Stimulated activated CD8-positive, alpha-beta memory T cell treated with anti-CD3 and anti-CD28 coated beads, Interleukin-15, amount 100 ng/mL, for 48 hours (primary cell): ENCODE data around the gene FRZB.
"Not testable (repeated sequence)": the region's sequence is repeated elsewhere in the genome, so short reads cannot be mapped to it uniquely, and the experiment has no call there.

Source experiments
- DNase-seq, 2 donors: peaks; one replicate each; pipeline ENCODE4 v3.0.0-alpha.2; 2020; ENCODE audit warnings: low read depth in 2 of 2

Gene FRZB

DNA sequence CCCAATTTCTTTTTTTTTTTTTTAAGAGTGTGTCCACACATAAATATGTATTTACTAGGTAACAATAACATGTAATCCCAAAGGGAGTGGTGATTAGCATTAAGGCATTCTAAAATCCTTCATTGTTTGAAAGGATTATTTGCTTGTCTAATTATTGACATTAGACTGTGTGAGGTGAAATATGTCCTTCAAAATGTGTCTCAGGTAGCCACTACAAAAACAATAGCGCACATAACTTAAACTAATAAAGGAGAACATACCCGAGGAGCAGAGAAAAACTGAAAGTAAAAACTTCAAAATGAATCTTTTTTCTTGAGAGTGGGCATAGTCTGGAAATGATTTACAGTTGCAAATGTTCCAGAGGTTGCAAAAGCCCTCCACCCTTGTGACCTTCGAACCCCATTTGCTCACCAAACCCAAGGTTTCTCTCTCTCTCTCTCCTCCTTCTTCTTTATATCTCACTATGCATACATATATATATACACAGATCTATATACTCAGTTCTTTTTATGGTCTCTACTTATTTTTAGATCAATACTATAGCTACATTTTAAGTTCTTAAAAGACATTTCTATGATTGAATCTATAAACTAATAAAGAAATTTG, 24.4 kb upstream of the FRZB start:
- no peak for DNase-seq

DNA sequence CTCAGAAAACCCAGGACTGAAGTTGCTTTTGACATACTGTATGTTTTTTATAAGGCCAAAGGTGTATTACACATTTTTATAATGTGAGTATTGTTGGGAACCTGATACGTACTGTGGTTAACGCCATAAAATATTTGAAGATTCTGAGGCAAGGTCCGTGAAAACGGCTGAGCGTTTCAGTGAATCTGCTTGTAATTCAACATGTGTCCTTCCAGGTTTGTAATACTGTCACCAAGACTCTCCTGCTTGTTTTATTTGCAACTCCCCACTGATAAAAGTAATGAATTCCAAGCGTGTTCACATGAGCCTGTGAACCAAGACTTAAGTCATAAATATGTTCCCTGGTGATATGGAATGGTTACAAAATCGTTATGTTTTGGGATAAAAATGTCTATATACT, 23.9 kb upstream of the FRZB start:
- no peak for DNase-seq

DNA sequence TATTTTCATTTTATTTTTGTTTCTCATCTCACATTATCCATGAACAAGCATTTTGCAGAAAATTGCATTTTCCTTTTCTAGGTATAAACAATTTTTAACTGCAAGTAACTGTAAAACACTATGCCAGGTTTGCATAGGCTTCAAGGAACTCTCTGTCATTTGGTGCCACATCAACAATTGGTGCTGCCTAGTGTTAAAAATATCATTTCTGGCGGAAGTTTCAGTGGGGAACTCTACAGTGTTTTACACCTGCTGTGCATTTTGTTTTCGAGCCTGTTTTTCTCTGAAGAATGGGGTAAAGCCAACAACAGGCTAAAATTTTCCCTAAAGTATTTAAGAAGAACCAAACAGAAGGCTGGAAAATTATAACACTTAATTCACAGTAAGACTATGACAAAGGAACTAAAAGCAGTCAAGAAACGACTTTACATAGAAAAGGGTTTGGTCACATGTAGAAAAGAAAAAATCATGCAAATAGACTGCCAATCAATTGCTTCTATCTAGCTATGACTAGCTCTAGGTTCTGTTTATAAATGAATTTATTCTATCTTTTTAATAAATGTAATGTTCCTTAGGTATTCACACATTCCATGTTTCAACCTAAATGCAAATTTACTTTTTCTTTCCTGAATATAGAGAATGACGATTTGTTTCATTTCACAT, 21.4 kb upstream of the FRZB start:
- no peak for DNase-seq

DNA sequence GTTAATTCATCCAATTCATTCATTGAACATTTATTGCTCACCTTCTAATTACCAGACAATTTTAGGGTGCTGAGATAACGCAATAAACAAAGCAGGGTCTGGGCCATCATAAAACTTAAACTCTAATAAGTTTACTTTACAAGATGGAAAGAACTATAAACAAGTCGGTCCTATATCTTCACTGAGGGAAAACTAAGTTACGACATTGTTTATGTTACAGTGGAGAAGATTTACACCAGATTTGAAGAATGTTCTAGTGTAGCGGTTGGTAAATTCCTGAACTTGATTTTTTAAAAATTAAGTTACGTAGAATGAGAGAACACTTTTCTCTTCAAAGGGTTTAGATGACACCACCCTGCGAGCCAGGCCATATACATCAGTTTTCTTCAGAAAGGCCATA, 20.7 kb upstream of the FRZB start:
- no peak for DNase-seq

DNA sequence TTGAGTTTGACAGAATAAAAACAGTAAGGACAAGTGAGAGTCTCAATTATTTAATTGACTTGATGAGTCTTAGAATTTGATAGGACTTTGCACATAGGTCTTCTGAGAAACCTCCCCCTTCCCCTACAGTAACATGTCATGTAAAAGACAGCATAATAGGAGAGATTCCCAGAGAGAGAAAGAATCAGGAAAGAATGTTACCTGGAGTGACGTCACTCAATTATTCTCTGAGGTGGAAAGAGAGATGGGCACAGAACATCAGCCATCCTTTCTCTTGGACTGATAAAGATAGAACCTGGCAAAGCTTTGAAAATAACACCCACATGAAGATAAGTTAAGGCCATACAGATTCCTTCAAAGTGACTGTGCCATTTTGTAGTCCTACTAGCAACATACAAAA, 19.3 kb upstream of the FRZB start:
- no peak for DNase-seq

DNA sequence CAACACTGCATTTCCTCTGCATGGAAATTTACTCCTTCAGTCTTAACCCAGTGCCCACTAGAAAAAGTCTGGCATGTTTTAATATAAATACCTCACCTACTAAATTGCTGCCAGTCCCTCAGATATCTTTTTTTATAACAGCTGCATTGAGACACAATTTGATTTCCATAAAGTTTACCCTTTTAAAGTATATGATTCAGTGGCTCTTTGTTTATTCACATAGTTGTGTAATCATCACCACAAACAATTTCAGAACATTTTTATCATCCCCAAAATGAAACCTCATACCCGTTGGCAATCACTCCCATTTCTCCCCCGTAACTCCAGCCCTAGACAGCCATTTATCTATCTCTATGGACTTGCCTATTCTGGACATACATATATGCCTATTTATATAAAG, 17.0 kb upstream of the FRZB start:
- no peak for DNase-seq

DNA sequence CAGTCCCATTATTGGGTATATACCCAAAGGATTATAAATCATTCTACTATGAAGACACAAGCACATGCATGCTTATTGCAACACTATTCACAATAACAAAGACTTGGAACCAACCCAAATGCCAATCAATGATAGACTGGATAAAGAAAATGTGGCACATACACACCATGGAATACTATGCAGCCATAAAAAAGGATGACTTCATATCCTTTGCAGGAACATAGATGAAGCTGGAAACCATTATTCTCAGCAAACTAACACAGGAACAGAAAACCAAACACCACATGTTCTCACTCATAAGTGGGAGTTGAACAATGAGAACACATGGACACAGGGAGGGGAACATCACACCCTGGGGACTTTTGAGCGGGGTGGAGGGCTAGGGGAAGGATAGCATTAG, 13.7 kb upstream of the FRZB start:
- not testable (repeated sequence) for DNase-seq

DNA sequence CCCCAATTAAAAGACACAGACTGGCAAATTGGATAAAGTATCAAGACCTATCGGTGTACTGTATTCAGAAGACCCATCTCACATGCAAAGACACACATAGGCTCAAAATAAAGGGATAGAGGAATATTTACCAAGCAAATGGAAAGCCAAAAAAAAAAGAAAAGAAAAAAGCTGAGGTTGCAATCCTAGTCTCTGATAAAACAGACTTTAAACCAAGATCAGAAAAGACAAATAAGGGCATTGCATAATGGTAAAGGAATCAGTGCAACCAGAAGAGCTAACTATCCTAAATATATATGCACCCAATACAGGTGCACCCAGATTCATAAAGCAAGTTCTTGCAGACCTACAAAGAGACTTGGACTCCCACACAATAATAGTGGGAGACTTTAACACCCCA, 10.2 kb upstream of the FRZB start:
- not testable (repeated sequence) for DNase-seq

DNA sequence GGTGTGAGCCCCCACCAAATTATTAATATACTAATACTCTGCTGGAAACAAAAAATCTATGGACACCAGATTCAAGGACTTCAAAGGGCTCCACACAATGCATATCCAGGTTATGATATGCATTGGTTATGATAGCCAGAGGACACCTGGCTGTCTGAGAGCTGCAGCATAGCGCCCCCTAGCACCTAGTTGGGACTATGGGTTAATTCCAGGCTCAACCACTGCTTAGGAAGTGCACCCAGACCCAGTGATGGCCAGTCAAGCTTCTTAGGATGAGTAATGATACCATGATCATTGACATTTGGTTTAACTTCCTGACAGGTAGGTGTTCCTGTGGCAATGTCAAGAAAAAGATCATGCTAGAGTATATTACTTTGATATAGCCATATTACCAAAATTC, 3.8 kb upstream of the FRZB start:
- DNase-seq, result no peak

DNA sequence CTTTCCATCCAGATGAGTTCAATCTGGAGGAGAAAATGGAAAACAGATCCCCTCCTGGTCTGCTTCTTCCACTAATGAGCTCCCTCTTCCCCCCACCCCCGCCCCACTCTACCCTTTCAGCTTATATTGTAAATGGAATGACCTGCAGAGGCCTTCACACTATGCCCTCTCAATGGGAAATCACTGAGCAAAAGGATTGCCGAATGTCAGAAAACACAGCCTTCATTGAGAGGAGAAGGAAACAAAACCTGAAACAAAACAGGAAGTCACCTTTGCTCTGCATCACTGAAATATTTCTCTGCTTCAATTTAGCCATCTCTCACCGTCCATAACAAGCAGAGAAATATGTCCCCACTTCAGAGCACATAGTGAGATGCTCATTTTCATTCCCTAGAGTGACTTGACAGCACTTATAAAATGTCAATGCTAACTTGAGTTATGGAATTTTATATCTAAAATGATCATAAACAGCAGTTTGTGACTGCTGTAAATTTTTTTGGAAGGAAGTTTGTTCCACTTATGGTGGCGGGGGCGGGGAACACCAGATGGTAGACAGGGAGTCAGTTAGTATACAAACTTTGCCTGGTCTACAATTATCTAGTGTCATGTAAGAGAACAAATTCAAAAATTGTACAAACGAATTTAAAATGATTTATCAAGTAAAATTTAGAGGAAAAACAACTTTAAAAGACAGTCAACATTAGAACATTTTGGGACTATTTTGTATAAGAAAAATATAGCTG, 1.8 kb upstream of the FRZB start:
- no peak for DNase-seq

DNA sequence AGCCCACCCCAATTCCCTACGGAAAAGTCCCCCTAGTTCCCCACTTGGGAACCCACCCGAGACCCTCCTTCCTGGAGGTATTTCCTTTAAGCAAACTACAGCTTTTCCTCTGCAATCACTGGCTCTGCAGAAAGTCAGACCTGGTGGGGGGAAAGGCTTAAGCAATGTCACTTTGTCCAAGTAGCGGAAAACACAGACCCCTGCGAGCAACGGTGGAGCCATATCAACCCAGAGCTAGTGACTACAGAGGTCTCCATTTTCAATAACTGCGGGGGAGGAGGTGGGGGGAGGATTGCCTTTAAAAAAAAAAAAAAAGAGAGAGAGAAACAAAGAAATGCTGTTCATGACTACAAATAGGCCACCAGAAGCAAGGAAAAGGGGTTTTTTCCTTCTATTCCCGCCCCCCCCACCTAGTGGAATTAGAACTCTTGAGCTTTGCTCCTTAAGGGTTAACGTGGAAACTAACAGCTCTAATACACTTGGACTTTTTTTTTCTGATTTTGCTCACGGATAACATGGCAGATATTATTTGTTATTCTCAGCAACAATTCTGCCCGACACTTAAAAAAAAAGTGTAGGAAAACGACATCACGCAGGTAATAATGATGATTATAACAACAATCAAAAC, 1.1 kb upstream of the FRZB start:
- DNase-seq, result no peak

DNA sequence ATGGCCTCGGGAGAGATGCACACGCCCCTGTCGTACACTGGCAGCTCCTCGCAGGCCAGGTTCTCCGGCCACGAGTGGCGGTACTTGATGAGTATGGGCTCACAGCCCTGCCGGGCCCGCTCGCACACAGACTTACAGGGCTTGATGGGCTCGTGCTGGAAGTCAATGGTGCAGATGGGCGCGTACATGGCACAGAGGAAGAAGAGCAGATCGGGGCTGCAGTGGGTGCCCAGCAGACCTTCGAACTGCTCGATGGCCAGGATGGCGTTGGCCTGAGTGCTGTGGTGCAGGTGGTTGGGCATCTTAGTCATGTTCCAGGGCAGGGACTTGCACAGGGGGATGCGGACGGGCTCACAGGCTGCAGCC, 359 bp downstream of the FRZB start:
- DNase-seq, result no peak

DNA sequence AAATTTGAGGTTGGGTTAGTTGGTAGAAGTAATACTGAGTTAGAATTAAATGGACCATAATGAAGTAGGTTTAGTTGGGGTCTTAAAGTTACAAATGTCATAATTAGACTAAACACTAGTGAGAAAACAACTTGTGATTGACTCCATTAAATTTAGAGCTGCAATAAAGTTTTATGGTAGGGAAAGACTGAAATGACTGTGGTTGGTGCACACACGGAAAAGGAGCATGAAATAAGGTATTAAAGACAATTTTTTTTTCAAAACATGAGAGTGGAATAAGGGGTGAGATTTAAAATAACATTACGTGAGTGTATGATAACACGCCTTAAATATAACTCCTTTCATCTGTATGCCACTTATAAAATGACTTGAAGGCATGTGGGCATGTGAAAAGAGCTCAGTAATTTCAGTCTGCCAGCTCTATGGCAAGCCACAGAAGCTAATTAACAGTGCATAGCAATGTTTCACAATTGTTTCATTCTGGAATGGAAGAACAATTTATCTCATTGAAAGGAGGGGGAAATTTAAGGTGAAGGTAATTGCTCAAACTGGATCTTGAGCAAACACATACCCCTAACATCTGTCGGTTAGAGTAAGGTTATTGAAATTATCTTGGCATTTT, 1.4 kb downstream of the FRZB start:
- no peak for DNase-seq

DNA sequence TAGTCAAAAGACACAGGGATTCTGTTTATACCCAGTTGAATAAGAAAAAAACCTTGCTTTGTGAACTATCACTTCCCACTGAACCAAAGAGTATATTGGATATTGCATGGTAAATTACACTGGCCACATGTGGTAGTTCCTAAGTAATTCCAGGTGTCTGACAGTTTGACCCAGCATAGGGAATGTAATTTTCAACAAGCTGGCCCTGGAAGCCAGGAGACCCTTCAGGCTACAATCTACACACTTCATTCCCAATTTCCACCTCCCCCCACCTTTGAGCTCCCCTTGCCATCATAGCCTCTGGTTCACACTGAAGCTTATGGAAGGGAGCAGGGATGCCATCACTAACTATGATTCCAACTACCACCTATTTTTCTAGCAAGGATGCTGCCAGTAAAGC, 2.8 kb downstream of the FRZB start:
- no peak for DNase-seq

DNA sequence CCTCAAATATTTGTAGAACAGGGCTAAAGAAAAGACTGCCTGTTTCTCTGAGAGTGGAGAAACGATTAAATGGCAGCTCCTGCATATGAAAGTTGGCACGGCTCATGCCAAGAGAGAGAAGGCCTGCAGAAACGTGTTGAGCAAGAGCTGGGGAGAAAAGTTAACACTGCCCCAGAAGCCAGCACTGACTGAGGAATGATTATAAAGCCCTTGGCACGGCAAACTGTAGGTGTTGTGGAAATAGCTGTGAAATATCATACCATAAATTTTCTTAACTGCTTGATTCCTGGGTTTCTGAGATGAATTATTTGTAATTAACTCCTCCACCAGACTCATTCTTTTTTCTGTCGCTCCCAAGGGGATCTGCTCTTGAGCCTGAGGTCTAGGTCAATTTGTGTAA, 4.3 kb downstream of the FRZB start:
- no peak for DNase-seq

DNA sequence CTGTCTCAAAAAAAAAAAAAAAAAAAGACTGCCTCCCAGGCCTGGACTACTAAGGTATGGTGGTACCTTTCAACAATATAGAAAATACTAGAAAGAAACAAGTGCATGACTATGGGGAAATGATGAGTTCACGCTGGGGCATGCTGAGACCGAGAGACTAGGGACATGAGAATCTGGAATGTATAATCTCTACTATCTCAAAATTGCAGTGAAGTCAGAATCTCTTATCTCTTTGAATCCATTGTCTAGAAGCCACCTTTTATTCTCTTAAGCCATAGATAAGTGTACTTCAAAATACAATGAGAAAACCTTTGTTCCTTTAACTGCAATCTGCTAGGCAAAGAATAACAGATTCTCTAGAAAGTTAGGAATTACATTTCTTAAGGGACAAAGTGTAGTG, 5.6 kb downstream of the FRZB start:
- DNase-seq, result no peak

DNA sequence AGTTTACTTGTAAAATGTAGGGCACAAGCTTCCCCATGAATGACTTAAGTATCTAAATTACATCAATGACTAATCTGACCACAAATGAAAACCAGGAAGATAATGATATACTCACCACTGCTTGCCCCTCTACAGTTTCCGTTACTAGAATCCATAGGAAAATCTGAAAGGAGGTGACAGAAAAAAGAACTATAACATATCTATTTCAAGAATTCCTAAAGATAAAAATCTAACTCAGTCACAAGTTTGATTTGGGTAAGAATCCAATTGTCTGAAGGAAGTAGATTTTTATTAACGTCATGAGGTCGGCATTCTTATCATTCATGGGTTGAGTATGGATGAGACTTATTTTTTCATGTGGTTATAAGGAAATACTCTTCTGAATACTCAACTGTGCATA, 7.8 kb downstream of the FRZB start:
- DNase-seq, result no peak

DNA sequence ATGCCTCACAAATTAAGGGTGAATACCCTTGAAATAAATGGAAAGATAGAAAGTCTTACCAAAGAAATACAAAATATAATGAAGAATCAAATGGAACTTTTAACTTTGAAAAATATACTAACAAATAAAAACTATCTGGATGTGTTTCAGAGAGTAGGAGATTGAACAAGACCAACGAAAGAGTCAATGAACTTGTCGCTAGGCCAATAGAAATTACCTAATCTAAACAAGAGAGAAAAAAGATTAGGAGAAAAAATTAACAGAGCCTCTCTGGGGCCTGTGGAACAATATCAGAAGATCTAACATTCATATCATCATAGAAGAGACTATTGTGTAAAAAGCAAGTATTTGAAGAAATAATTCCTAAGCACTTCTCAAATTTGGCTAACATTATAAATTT, 11.1 kb downstream of the FRZB start:
- DNase-seq, result no peak

DNA sequence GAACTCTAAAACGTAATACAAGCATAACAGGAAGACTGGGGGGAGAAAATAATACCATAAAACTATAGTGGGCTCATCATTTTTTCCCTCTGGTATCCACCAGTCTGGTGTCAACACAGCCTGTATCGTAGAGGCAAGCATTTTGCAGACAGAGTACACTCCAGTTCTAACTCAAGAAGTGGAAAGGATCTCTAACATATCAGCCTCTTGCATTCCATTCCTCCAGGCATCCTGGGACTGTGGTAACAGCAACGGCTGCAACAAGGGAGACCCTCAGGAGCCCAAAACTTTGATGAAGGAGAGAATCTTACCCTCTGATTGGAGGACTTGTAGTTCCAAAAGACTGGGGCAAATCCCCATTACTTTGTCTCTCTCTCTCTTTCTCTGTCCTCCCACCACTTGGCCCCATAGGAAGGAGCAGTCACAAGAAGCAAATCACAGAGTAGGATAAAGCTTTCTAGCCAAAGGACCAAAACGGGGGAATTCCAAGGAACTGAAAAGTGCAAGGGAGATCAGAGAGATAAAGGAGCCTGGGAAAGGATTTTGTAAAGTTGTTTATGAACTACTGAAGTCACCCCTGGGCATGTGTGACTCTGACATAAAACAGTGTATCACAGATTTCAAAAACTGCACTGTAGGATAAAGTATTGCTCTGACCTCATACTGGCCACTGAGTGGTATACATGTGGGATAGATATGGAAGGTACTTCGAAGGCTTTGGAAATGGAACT, 11.9 kb downstream of the FRZB start:
- DNase-seq, result no peak

DNA sequence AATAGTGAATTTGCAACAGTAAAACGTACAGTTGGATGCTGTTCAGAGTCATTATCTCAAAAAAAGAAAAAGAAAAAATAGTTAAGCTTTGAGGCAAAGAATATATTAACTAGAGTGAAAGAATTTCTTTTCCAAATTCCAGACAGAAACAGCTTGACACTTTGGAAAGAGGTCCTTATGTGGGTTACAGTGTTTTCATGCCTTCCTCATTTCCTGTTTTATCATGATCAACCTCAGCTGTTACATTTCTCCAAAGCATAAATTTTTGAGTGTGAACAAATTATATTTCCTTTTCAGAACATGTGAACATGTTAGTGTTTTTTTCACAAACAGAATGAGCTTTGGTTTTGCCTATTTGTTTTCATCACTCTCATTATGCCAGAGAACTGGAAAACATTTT, 13.6 kb downstream of the FRZB start:
- DNase-seq, result no peak

DNA sequence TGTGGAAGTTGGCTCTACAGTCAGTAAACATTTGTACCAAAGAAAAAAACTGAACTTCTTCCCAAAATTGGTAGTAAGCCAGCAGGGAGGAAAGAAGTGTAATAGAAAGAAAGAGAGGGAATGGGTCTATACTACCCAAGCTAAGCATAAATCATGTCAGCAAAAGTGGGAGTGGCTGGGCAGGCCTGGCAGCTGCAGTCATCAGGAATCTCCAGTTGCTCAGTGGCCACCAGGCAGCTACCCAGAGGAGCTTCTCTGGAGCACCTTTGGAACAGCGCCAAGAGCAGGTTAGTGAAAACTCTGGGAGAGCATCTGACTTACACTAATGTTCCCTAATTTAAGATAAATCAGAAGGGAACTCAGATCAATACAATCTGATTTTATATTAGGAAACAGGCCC, 14.3 kb downstream of the FRZB start:
- DNase-seq, result no peak
